Measurements from ENCODE around the gene KLRC1.
"Not testable (repeated sequence)": the region's sequence is repeated elsewhere in the genome, so short reads cannot be mapped to it uniquely, and the experiment has no call there.

KLRC1 gene

DNA sequence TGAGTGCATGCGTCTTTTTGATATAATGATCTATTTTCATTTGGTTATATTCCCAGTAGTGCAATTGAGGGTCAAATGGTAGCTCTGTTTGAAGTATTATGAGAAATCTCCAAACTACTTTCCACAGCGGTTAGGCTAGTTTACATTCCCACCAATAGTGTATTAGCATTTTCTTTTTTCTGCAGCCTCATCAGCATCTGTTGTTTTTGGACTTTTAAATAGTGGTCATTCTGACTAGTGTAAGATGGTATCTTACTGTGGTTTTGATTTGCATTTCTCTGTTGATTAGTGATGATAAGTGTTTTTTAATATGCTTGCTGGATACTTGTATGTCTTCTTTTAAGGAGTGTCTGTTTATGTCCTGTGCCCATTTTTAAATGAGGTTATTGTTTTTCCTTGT, 3.7 kb upstream of the KLRC1 start:
- no peaks in the 10 kb centered on the region for H3K27me3 ChIP-seq (ENCODE audit: control insufficient read depth in 5 of 5, insufficient read depth in 4 of 5, low read length in 5 of 5)
- no peak overlapping the region for H3K27ac ChIP-seq (ENCODE audit: low read depth, low read length)
- H3K9ac ChIP-seq (ENCODE audit: low read length in 5 of 5): no peak overlapping the region
- no peaks in the 10 kb centered on the region for H3K36me3 ChIP-seq (ENCODE audit: control insufficient read depth in 5 of 5, insufficient read depth in 5 of 5, low read length in 5 of 5)
- no peak overlapping the region for H3K4me3 ChIP-seq (ENCODE audit: low read depth in 1 of 5, low read length in 5 of 5)
- H3K9me3 ChIP-seq (ENCODE audit: control insufficient read depth in 5 of 5, low read length in 5 of 5): peaks cover 5 to 27% (median 22%) of the 10 kb centered on the region in 5 donors
- H3K4me1 ChIP-seq (ENCODE audit: control insufficient read depth in 5 of 5, insufficient read depth in 5 of 5, low read length in 5 of 5): no peaks in the 10 kb centered on the region

- Histone ChIP-seq H3K9ac (ENCODE audit: low read length in 5 of 5) (no peak overlapping the region), H3K27ac (ENCODE audit: low read depth, low read length) (no peak overlapping the region), H3K4me3 (ENCODE audit: low read depth in 1 of 5, low read length in 5 of 5) (no peak overlapping the region), H3K36me3 (ENCODE audit: control insufficient read depth in 5 of 5, insufficient read depth in 5 of 5, low read length in 5 of 5) (no peaks in the 10 kb centered on the region), H3K4me1 (ENCODE audit: control insufficient read depth in 5 of 5, insufficient read depth in 5 of 5, low read length in 5 of 5) (no peaks in the 10 kb centered on the region), H3K27me3 (ENCODE audit: control insufficient read depth in 5 of 5, insufficient read depth in 4 of 5, low read length in 5 of 5) (no peaks in the 10 kb centered on the region), H3K9me3 (ENCODE audit: control insufficient read depth in 5 of 5, low read length in 5 of 5) (peaks cover 5 to 27% (median 22%) of the 10 kb centered on the region in 5 donors)
These were observed 2.6 kb upstream of the KLRC1 start for GRCh38 chr12:10455766-10456165.

DNA sequence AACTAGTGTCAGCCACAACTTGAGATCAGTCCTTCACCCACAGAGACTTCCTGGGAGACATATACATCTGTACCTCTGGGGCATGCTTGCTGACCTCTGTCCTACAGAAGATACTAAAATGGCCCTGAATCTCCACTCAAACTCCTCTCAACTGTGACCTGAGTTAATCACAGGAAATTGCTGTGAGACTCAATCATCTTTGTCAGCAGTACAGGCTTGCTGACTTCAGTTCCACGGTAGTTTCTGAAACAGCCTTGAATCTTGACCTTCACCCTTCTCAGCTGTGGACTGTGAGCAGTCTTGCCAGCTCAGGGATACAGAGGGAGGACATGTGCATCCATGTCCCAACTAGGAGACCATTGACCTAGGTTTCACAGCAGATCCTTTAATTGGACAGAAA, 1.4 kb upstream of the KLRC1 start:
- H3K36me3 ChIP-seq (ENCODE audit: control insufficient read depth in 5 of 5, insufficient read depth in 5 of 5, low read length in 5 of 5): no peaks in the 10 kb centered on the region
- H3K27me3 ChIP-seq (ENCODE audit: control insufficient read depth in 5 of 5, insufficient read depth in 4 of 5, low read length in 5 of 5): no peaks in the 10 kb centered on the region

GRCh38 chr12:10448236-10448635, 4.9 kb downstream of the KLRC1 start:
- no peaks in the 10 kb centered on the region for H3K27me3 ChIP-seq (ENCODE audit: control insufficient read depth in 5 of 5, insufficient read depth in 4 of 5, low read length in 5 of 5)
- no peaks in the 10 kb centered on the region for H3K36me3 ChIP-seq (ENCODE audit: control insufficient read depth in 5 of 5, insufficient read depth in 5 of 5, low read length in 5 of 5)
- H3K9me3 ChIP-seq (ENCODE audit: control insufficient read depth in 5 of 5, low read length in 5 of 5): no peaks in the 10 kb centered on the region
- H3K4me1 ChIP-seq (ENCODE audit: control insufficient read depth in 5 of 5, insufficient read depth in 5 of 5, low read length in 5 of 5): no peaks in the 10 kb centered on the region
- H3K27ac ChIP-seq (ENCODE audit: low read depth, low read length): no peak overlapping the region
- H3K4me3 ChIP-seq (ENCODE audit: low read depth in 1 of 5, low read length in 5 of 5): no peak overlapping the region
- H3K9ac ChIP-seq (ENCODE audit: low read length in 5 of 5): no peak overlapping the region

More for the DNA sequence above, 1.4 kb upstream of the KLRC1 start:
- H3K9ac ChIP-seq (ENCODE audit: low read length in 5 of 5): no peak overlapping the region
- H3K4me3 ChIP-seq (ENCODE audit: low read depth in 1 of 5, low read length in 5 of 5): no peak overlapping the region
- peaks cover 5 to 27% (median 22%) of the 10 kb centered on the region in 5 donors for H3K9me3 ChIP-seq (ENCODE audit: control insufficient read depth in 5 of 5, low read length in 5 of 5)
- H3K4me1 ChIP-seq (ENCODE audit: control insufficient read depth in 5 of 5, insufficient read depth in 5 of 5, low read length in 5 of 5): no peaks in the 10 kb centered on the region
- H3K27ac ChIP-seq (ENCODE audit: low read depth, low read length): no peak overlapping the region

DNA sequence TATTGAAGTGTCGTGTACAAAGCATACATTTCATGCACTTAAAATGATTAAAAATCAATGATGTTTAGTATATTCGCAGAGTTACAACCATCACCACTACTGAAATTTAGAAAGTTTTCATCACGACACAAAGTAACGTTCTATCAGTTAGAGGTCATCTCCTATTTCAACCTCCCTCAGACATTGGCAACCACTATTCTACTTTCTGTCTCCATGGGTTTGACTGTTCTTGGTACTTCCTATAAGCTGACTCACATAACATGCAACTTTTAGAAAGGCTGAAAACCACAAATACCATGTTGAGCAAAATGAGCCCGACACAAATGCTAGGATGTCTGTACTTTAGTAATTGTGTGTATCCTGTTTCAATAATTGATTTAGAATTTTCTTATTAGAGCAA, 7.1 kb downstream of the KLRC1 start:
- not testable (repeated sequence) for H3K4me1 ChIP-seq (ENCODE audit: control insufficient read depth in 5 of 5, insufficient read depth in 5 of 5, low read length in 5 of 5); H3K27ac ChIP-seq (ENCODE audit: low read depth, low read length); H3K4me3 ChIP-seq (ENCODE audit: low read depth in 1 of 5, low read length in 5 of 5); H3K9me3 ChIP-seq (ENCODE audit: control insufficient read depth in 5 of 5, low read length in 5 of 5); H3K27me3 ChIP-seq (ENCODE audit: control insufficient read depth in 5 of 5, insufficient read depth in 4 of 5, low read length in 5 of 5); H3K36me3 ChIP-seq (ENCODE audit: control insufficient read depth in 5 of 5, insufficient read depth in 5 of 5, low read length in 5 of 5); H3K9ac ChIP-seq (ENCODE audit: low read length in 5 of 5)

DNA sequence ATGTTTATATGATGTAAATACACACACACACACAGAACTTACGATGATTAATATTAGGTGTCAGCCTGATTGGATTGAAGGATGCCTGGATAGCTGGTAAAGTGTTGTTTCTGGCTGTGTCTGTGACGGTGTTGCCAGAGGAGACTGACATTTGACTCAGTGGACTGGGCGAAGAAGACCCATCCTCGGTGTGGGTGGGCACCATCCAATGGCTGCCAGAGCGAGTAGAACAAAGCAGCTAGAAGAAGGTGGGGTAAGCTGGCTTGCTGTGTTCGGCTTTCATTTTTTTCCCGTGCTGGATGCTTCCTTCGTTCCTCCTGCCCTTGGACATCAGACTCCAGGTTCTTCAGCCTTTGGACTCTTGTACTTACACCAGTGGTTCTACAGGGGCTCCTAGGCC, 12.0 kb downstream of the KLRC1 start:
- H3K36me3 ChIP-seq (ENCODE audit: control insufficient read depth in 5 of 5, insufficient read depth in 5 of 5, low read length in 5 of 5); H3K4me1 ChIP-seq (ENCODE audit: control insufficient read depth in 5 of 5, insufficient read depth in 5 of 5, low read length in 5 of 5); H3K27ac ChIP-seq (ENCODE audit: low read depth, low read length); H3K4me3 ChIP-seq (ENCODE audit: low read depth in 1 of 5, low read length in 5 of 5); H3K9me3 ChIP-seq (ENCODE audit: control insufficient read depth in 5 of 5, low read length in 5 of 5); H3K27me3 ChIP-seq (ENCODE audit: control insufficient read depth in 5 of 5, insufficient read depth in 4 of 5, low read length in 5 of 5); H3K9ac ChIP-seq (ENCODE audit: low read length in 5 of 5): not testable (repeated sequence)

GRCh38 chr12:10439608-10440274, 13.4 kb downstream of the KLRC1 start:
- not testable (repeated sequence) for H3K4me1 ChIP-seq (ENCODE audit: control insufficient read depth in 5 of 5, insufficient read depth in 5 of 5, low read length in 5 of 5); H3K9ac ChIP-seq (ENCODE audit: low read length in 5 of 5); H3K36me3 ChIP-seq (ENCODE audit: control insufficient read depth in 5 of 5, insufficient read depth in 5 of 5, low read length in 5 of 5); H3K9me3 ChIP-seq (ENCODE audit: control insufficient read depth in 5 of 5, low read length in 5 of 5); H3K27ac ChIP-seq (ENCODE audit: low read depth, low read length); H3K27me3 ChIP-seq (ENCODE audit: control insufficient read depth in 5 of 5, insufficient read depth in 4 of 5, low read length in 5 of 5); H3K4me3 ChIP-seq (ENCODE audit: low read depth in 1 of 5, low read length in 5 of 5)

DNA sequence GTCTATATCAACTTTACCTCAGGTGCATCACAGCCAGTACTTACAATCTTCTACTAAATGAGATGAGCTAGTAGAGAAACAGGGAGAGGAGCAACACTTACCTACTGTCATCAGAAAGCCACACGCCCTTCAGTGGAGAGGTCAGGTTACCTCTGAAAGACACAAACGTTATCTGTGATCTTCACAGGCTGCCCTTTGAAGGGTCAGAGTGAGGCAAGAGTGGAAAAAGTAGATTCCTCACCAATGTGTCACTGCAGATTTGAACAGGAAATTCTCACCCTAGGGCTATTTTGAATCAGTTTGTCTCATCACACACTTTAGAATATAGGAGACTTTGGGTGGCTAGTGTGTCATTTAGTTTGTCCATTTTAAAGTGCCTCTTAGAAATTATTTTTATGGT, 15.6 kb downstream of the KLRC1 start:
- H3K36me3 ChIP-seq (ENCODE audit: control insufficient read depth in 5 of 5, insufficient read depth in 5 of 5, low read length in 5 of 5); H3K4me3 ChIP-seq (ENCODE audit: low read depth in 1 of 5, low read length in 5 of 5); H3K27me3 ChIP-seq (ENCODE audit: control insufficient read depth in 5 of 5, insufficient read depth in 4 of 5, low read length in 5 of 5); H3K4me1 ChIP-seq (ENCODE audit: control insufficient read depth in 5 of 5, insufficient read depth in 5 of 5, low read length in 5 of 5); H3K9ac ChIP-seq (ENCODE audit: low read length in 5 of 5); H3K9me3 ChIP-seq (ENCODE audit: control insufficient read depth in 5 of 5, low read length in 5 of 5); H3K27ac ChIP-seq (ENCODE audit: low read depth, low read length): not testable (repeated sequence)

DNA sequence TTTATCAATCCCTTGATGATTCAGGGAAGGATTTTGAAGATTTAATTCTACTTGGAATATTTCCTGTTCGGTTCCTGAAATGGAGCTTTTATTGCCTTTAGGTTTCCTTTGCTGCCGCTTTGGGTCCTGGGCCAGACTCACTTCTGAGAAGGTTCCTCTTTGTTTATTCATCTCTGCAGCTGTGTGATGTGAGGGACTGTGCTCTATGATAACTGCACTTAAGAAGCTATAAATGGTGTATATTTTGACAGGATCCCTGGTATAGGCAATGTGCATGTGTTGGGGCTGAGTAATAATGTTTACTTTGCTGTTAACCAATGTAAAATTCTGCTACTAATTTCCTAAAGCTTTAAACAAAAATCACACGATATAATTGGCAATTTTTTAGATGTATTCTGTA, 17.4 kb downstream of the KLRC1 start, which contains the start of gene KLRC2:
Gene KLRC2, minus strand, starts transcription at position 195 of the 400 bp plus-strand sequence. Its CDS starts 24 bp downstream, at position 171.
- H3K36me3 ChIP-seq (ENCODE audit: control insufficient read depth in 5 of 5, insufficient read depth in 5 of 5, low read length in 5 of 5); H3K9ac ChIP-seq (ENCODE audit: low read length in 5 of 5); H3K4me3 ChIP-seq (ENCODE audit: low read depth in 1 of 5, low read length in 5 of 5); H3K27ac ChIP-seq (ENCODE audit: low read depth, low read length); H3K27me3 ChIP-seq (ENCODE audit: control insufficient read depth in 5 of 5, insufficient read depth in 4 of 5, low read length in 5 of 5); H3K4me1 ChIP-seq (ENCODE audit: control insufficient read depth in 5 of 5, insufficient read depth in 5 of 5, low read length in 5 of 5); H3K9me3 ChIP-seq (ENCODE audit: control insufficient read depth in 5 of 5, low read length in 5 of 5): not testable (repeated sequence)

- H3K9ac ChIP-seq (ENCODE audit: low read length in 5 of 5); H3K4me1 ChIP-seq (ENCODE audit: control insufficient read depth in 5 of 5, insufficient read depth in 5 of 5, low read length in 5 of 5); H3K27me3 ChIP-seq (ENCODE audit: control insufficient read depth in 5 of 5, insufficient read depth in 4 of 5, low read length in 5 of 5): not testable (repeated sequence)
These were observed 22.6 kb downstream of the KLRC1 start for GRCh38 chr12:10430623-10431022.

GRCh38 chr12:10425938-10426337, 27.2 kb downstream of the KLRC1 start:
- H3K9ac ChIP-seq (ENCODE audit: low read length in 5 of 5); H3K36me3 ChIP-seq (ENCODE audit: control insufficient read depth in 5 of 5, insufficient read depth in 5 of 5, low read length in 5 of 5); H3K9me3 ChIP-seq (ENCODE audit: control insufficient read depth in 5 of 5, low read length in 5 of 5); H3K4me3 ChIP-seq (ENCODE audit: low read depth in 1 of 5, low read length in 5 of 5); H3K27ac ChIP-seq (ENCODE audit: low read depth, low read length); H3K27me3 ChIP-seq (ENCODE audit: control insufficient read depth in 5 of 5, insufficient read depth in 4 of 5, low read length in 5 of 5); H3K4me1 ChIP-seq (ENCODE audit: control insufficient read depth in 5 of 5, insufficient read depth in 5 of 5, low read length in 5 of 5): not testable (repeated sequence)

More at GRCh38 chr12:10430623-10431022, 22.6 kb downstream of the KLRC1 start:
- not testable (repeated sequence) for H3K4me3 ChIP-seq (ENCODE audit: low read depth in 1 of 5, low read length in 5 of 5); H3K36me3 ChIP-seq (ENCODE audit: control insufficient read depth in 5 of 5, insufficient read depth in 5 of 5, low read length in 5 of 5); H3K27ac ChIP-seq (ENCODE audit: low read depth, low read length); H3K9me3 ChIP-seq (ENCODE audit: control insufficient read depth in 5 of 5, low read length in 5 of 5)
